ENCODE data around the gene PITHD1. TPM values are rescaled to one million over a fixed set of nuclear protein-coding genes. Genes with fewer than 3 reads are reported as not detected.

The PITHD1 gene
- total and polyA plus RNA-seq, 10 of the 15 experiments (the other 5 are each of a cell fraction or from before 2014, with no cell fraction given), result 23.7 to 82.2 (median 67.0) TPM

DNA sequence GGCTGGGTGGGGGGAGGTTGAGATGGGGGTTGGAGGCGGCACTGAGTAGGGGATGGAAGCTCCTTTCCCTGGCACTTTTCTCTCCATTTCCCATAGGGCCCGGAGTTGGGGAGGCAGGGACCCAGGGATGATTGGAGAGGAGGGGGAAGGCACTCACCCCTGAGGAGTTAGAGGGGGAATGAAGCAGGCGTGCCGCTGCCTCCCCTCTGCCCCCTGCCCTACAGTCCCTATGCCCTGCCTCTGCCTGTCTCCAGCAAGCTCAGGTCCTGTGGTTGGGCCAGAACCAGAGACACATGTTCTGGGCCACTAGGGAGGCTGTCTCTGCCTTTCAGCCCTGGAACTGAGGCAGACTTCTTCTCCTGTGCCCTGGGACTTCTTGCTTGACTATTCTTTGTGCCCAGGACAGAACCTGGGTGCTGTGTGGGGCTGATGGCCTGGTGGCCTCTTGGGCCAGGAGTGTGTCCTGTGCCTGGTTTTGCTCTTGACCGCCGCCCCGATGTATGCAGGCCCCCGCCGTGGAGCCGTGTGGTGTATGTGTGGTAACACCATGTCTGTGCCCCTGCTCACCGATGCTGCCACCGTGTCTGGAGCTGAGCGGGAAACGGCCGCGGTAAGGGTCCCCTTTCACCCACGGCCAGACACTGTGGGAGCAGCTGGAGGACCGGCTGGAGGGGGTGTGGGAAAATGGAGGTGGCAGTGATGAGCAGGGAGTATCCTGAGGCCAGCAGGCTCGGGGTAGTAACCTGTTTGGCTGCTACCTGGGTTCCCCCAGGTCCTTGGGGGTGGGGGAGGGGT, 14.1 kb downstream of the PITHD1 start:
- Histone ChIP-seq H3K4me1 (ENCODE audit: control insufficient read depth, insufficient read depth, low read length) (0 out of 2 replicates have a peak, but pooled peaks cover 5% of the 10 kb centered on the region), H3K4me2 (ENCODE audit: control insufficient read depth, insufficient read depth) (peak overlapping the region; percentile 61; the same call in 1 of the 2 replicates), H3K9me3 (replicated peaks; ENCODE audit: control insufficient read depth, insufficient read depth, low read length) (no peaks in the 10 kb centered on the region), H2AFZ (ENCODE audit: control insufficient read depth, low read depth, low read length) (no peak overlapping the region), H3K27ac (ENCODE audit: control insufficient read depth, insufficient read depth) (no peak overlapping the region), H3K9ac (ENCODE audit: control insufficient read depth, insufficient read depth, low read length) (0 out of 2 replicates have a peak overlapping the region, but pooled peaks have one; percentile 8), H4K20me1 (ENCODE audit: control insufficient read depth, insufficient read depth) (no peaks in the 10 kb centered on the region), H3K4me3 (peak overlapping the region; percentile 93; the same call in 1 of the 2 replicates), H3K36me3 (ENCODE audit: control insufficient read depth in 2 of 2, insufficient read depth in 2 of 2, low read length in 1 of 2) (peaks cover 9 to 14% of the 10 kb centered on the region in 2 experiments; a peak in 3 of 4 replicates), H3K27me3 (replicated peaks in 1 of 2; ENCODE audit: control insufficient read depth in 2 of 2, insufficient read depth in 2 of 2, low read length in 1 of 2) (no peaks in the 10 kb centered on the region), H3K79me2 (ENCODE audit: control insufficient read depth, insufficient read depth, low read length) (peaks cover 23% of the 10 kb centered on the region)
- RAD21 ChIA-PET (ENCODE audit: unreplicated experiment), result interaction anchor here (0.7 to 1.4 kb wide), 4 partner anchors 15 to 115 kb away, joined by 3 to 7 read pairs (median 4); partner anchors contain the start of gene PITHD1
- WGBS (ENCODE audit: insufficient coverage, insufficient replicate concordance, low lambda C conversion rate, missing lambda C conversion rate), result 72% methylated on average over 18 of the region's 19 CpGs
- SMC1A ChIA-PET (ENCODE audit: uncharacterized antibody, unreplicated experiment), result interaction anchor here (0.6 to 1.5 kb wide), 3 partner anchors 13 to 435 kb away, joined by 3 to 4 read pairs (median 3); no protein-coding TSS in a partner anchor
- POLR2A ChIA-PET, result interaction anchor here (0.9 to 2.4 kb wide), 4 partner anchors 9 to 31 kb away, joined by 3 to 10 read pairs (median 3); partner anchors contain the start of gene PITHD1
- intact Hi-C loops (cut with micrococcal nuclease; ENCODE audit: unreplicated experiment) (no loop called here), in situ Hi-C loops (cut with MboI) (loop anchor here (25.0 kb wide), 1 partner anchor 1445 kb away; the partner anchor contains the start of genes RSRP1 and SYF2)
- BruUV-seq (replicated peaks), result no TSS peak
- CTCF ChIA-PET, result interaction anchor here (0.7 to 1.7 kb wide), 5 partner anchors 9 to 124 kb away, joined by 3 to 10 read pairs (median 6); no protein-coding TSS in a partner anchor
- DNase-seq (ENCODE audit: low read depth, low spot score), result no peak
- no peak for ATAC-seq
- FAIRE-seq, result no peak
- peak; percentile 6 for TF ChIP-seq POLR2A (IDR thresholded peaks at IDR 0.05; ENCODE audit: low read depth, low read length)
- TF ChIP-seq, protein P1, sequence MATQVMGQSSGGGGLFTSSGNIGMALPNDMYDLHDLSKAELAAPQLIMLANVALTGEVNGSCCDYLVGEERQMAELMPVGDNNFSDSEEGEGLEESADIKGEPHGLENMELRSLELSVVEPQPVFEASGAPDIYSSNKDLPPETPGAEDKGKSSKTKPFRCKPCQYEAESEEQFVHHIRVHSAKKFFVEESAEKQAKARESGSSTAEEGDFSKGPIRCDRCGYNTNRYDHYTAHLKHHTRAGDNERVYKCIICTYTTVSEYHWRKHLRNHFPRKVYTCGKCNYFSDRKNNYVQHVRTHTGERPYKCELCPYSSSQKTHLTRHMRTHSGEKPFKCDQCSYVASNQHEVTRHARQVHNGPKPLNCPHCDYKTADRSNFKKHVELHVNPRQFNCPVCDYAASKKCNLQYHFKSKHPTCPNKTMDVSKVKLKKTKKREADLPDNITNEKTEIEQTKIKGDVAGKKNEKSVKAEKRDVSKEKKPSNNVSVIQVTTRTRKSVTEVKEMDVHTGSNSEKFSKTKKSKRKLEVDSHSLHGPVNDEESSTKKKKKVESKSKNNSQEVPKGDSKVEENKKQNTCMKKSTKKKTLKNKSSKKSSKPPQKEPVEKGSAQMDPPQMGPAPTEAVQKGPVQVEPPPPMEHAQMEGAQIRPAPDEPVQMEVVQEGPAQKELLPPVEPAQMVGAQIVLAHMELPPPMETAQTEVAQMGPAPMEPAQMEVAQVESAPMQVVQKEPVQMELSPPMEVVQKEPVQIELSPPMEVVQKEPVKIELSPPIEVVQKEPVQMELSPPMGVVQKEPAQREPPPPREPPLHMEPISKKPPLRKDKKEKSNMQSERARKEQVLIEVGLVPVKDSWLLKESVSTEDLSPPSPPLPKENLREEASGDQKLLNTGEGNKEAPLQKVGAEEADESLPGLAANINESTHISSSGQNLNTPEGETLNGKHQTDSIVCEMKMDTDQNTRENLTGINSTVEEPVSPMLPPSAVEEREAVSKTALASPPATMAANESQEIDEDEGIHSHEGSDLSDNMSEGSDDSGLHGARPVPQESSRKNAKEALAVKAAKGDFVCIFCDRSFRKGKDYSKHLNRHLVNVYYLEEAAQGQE (IDR thresholded peaks at IDR 0.05; ENCODE audit: low read depth, low read length), result no peak

Data from GM12878 (cell line).